HepG2 (cell line): ENCODE measurements around the gene ADGRG6. TPM values are rescaled to one million over a fixed set of nuclear protein-coding genes. Genes with fewer than 3 reads are reported as not detected.
A peak's percentile ranks its signal among the peaks of the same experiment; 100 is the strongest.

ENCODE experiments used
- EZH2 ChIP-seq: conservative IDR thresholded peaks from 2 replicates; pipeline ENCODE4 v1.6.1; 2012; ENCODE audit warnings: mild to moderate bottlenecking, low read depth, low read length, moderate library complexity
- HDAC1 ChIP-seq: sonication (generic); formaldehyde crosslinking; IDR thresholded peaks from 2 replicates; pipeline ENCODE4 v1.5.1; 2020; ENCODE audit warnings: mild to moderate bottlenecking, missing genetic modification reagents
- HOXA7 ChIP-seq: sonication (generic); formaldehyde crosslinking; IDR thresholded peaks from 2 replicates; pipeline ENCODE4 v1.8.1; 2022; ENCODE audit warnings: mild to moderate bottlenecking, missing genetic modification reagents, moderate library complexity
- ISL2 ChIP-seq: sonication (generic); formaldehyde crosslinking; IDR thresholded peaks from 2 replicates; pipeline ENCODE4 v1.5.0; 2020; ENCODE audit warnings: missing genetic modification reagents
- KDM1A ChIP-seq: IDR thresholded peaks from 2 replicates; pipeline ENCODE4 v1.6.1; 2016; ENCODE audit warnings: missing compliant biosample characterization
- MED8 ChIP-seq: sonication (generic); formaldehyde crosslinking; IDR thresholded peaks from 2 replicates; pipeline ENCODE4 v1.8.1; 2023; ENCODE audit warnings: mild to moderate bottlenecking, missing genetic modification reagents; ENCODE audit not compliant: insufficient replicate concordance
- MTERF4 ChIP-seq: sonication (generic); formaldehyde crosslinking; IDR thresholded peaks from 2 replicates; pipeline ENCODE4 v1.8.0; 2023; ENCODE audit warnings: mild to moderate bottlenecking, missing genetic modification reagents
- MTF1 ChIP-seq: sonication (generic); formaldehyde crosslinking; IDR thresholded peaks from 2 replicates; pipeline ENCODE4 v1.5.0; 2020; ENCODE audit warnings: missing genetic modification reagents
- PHF8 ChIP-seq: sonication (generic); formaldehyde crosslinking; IDR thresholded peaks from 2 replicates; pipeline ENCODE4 v1.5.0; 2020; ENCODE audit warnings: missing genetic modification reagents
- RBAK ChIP-seq: sonication (generic); formaldehyde crosslinking; IDR thresholded peaks from 2 replicates; pipeline ENCODE4 v1.5.1; 2020; ENCODE audit warnings: mild to moderate bottlenecking, missing genetic modification reagents
- SMARCE1 ChIP-seq: fragments of 450-650 bp; IDR thresholded peaks from 2 replicates; pipeline ENCODE4 v1.6.1; 2017; ENCODE audit warnings: borderline replicate concordance
- THAP9 ChIP-seq: sonication (generic); formaldehyde crosslinking; IDR thresholded peaks from 2 replicates; pipeline ENCODE4; 2020; ENCODE audit warnings: missing genetic modification reagents, mild to moderate bottlenecking, borderline replicate concordance
- ZBTB25 ChIP-seq: IDR thresholded peaks from 2 replicates; pipeline ENCODE4 v1.6.1; 2018; ENCODE audit warnings: missing genetic modification reagents
- ZNF333 ChIP-seq: sonication (generic); formaldehyde crosslinking; IDR thresholded peaks from 2 replicates; pipeline ENCODE4 v1.4.0; 2020; ENCODE audit warnings: mild to moderate bottlenecking, missing genetic modification reagents, borderline replicate concordance
- ZNF619 ChIP-seq: sonication (generic); formaldehyde crosslinking; IDR thresholded peaks from 2 replicates; pipeline ENCODE4 v1.4.0; 2020; ENCODE audit warnings: mild to moderate bottlenecking, missing genetic modification reagents
- ZNF75D ChIP-seq: sonication (generic); formaldehyde crosslinking; IDR thresholded peaks from 2 replicates; pipeline ENCODE4 v1.8.1; 2023; ENCODE audit warnings: missing genetic modification reagents, mild to moderate bottlenecking, borderline replicate concordance
- ZSCAN9 ChIP-seq: IDR thresholded peaks from 2 replicates; pipeline ENCODE4 v1.6.1; 2016; ENCODE audit warnings: borderline replicate concordance
- polyA plus RNA-seq, 8 experiments: library from polyadenylated mRNA; depleted of rRNA in 3 of 8; stranded (reverse) in 7 of 8; unstranded in 1 of 8; fragments of >200 nt; fragmentation: Illumina TruSeq in 4 of 8; extraction: Trizol in 4 of 8; gene quantifications; 2 replicates each; pipeline versions ENCODE4 v1.2.1 to v1.2.3, GENCODE V29; 2011 to 2016; ENCODE audit warnings: low read depth in 4 of 8, missing spikeins in 1 of 8, mixed read lengths in 1 of 8; ENCODE audit not compliant: insufficient read depth in 1 of 8
- total RNA-seq, 5 experiments: library from RNA; depleted of rRNA; stranded (reverse); fragments of >200 nt; fragmentation: Illumina TruSeq; extraction: Trizol; gene quantifications; 2 replicates each; pipeline ENCODE4 v1.2.3, GENCODE V29; 2016; ENCODE audit warnings: low read depth in 1 of 5
- TF ChIP-seq, protein P1 (sequence below): sonication (generic); formaldehyde crosslinking; IDR thresholded peaks from 2 replicates; pipeline ENCODE4 v1.4.0; 2020; ENCODE audit warnings: missing genetic modification reagents
- TF ChIP-seq, protein P2 (sequence below): fragments of 450-650 bp; IDR thresholded peaks from 2 replicates; pipeline ENCODE4 v1.6.1; 2017; ENCODE audit warnings: mild to moderate bottlenecking

ADGRG6 gene
- total and polyA plus RNA-seq, 2 of the 13 experiments (the other 11 are each of a cell fraction or from before 2014, with no cell fraction given): 129 to 249 TPM

DNA sequence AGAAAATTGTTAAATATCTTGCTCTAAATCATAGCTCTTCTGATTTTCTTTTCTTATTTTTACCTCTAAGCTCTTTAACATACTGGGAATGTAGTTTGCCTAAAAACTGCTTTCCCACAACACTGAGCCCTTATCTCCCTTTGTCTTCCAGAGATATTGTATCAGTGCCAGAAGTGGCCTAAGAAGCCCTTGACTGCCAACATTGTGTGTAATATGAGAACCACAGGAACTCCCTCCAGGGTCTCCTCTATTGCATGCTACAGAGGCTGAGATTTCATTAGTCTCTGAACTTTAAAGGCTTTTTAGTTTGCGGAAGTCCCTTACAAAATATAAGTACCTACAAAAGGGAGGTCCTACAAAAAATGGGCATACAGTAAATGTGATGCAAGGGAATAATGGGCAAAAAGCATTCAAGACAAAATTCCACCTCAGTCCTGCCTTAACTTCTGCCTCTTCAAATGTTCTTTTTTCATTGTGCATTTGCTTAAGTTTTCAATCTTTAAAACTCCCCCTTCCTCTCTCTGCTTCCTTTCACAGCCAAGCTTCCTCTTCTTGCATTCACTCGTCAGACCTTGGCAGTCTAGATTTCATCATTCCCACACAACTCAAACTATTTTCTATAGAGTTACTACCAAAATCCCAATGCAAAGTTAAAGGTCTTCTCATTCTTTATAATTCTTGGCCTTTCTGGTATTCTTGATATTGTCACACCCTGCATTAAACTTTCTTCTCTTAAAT, 76.5 kb downstream of the ADGRG6 start (continued):
- no peak for TF ChIP-seq SMARCE1
- TF ChIP-seq ZBTB25 (CRISPR knock-in tag): 0 out of 2 replicates have a peak, but pooled peaks have one; percentile 30
- TF ChIP-seq THAP9 (CRISPR knock-in tag): no peak
- TF ChIP-seq HOXA7 (CRISPR knock-in tag): no peak
- TF ChIP-seq RBAK (CRISPR knock-in tag): no peak
- TF ChIP-seq EZH2: no peak
- TF ChIP-seq MTERF4 (CRISPR knock-in tag): no peak
- no peak for TF ChIP-seq ZNF75D
- TF ChIP-seq ZSCAN9 (CRISPR knock-in tag): no peak
- no peak for TF ChIP-seq ZNF333
- no peak for TF ChIP-seq MED8 (CRISPR knock-in tag)
- no peak for TF ChIP-seq PHF8 (CRISPR knock-in tag)
- peak; percentile 69; the same call in 1 of the 2 replicates for TF ChIP-seq ISL2 (CRISPR knock-in tag)
- no peak for TF ChIP-seq KDM1A (CRISPR knock-in tag)
- no peak for TF ChIP-seq ZNF619 (CRISPR knock-in tag)
- TF ChIP-seq MTF1 (CRISPR knock-in tag): no peak
- TF ChIP-seq, protein P1, sequence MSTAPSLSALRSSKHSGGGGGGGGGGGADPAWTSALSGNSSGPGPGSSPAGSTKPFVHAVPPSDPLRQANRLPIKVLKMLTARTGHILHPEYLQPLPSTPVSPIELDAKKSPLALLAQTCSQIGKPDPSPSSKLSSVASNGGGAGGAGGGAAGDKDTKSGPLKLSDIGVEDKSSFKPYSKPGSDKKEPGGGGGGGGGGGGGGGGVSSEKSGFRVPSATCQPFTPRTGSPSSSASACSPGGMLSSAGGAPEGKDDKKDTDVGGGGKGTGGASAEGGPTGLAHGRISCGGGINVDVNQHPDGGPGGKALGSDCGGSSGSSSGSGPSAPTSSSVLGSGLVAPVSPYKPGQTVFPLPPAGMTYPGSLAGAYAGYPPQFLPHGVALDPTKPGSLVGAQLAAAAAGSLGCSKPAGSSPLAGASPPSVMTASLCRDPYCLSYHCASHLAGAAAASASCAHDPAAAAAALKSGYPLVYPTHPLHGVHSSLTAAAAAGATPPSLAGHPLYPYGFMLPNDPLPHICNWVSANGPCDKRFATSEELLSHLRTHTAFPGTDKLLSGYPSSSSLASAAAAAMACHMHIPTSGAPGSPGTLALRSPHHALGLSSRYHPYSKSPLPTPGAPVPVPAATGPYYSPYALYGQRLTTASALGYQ: peak; percentile 82
- TF ChIP-seq HDAC1 (CRISPR knock-in tag): peak; percentile 51; the same call in 1 of the 2 replicates
- TF ChIP-seq, protein P2, sequence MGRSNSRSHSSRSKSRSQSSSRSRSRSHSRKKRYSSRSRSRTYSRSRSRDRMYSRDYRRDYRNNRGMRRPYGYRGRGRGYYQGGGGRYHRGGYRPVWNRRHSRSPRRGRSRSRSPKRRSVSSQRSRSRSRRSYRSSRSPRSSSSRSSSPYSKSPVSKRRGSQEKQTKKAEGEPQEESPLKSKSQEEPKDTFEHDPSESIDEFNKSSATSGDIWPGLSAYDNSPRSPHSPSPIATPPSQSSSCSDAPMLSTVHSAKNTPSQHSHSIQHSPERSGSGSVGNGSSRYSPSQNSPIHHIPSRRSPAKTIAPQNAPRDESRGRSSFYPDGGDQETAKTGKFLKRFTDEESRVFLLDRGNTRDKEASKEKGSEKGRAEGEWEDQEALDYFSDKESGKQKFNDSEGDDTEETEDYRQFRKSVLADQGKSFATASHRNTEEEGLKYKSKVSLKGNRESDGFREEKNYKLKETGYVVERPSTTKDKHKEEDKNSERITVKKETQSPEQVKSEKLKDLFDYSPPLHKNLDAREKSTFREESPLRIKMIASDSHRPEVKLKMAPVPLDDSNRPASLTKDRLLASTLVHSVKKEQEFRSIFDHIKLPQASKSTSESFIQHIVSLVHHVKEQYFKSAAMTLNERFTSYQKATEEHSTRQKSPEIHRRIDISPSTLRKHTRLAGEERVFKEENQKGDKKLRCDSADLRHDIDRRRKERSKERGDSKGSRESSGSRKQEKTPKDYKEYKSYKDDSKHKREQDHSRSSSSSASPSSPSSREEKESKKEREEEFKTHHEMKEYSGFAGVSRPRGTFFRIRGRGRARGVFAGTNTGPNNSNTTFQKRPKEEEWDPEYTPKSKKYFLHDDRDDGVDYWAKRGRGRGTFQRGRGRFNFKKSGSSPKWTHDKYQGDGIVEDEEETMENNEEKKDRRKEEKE: no peak
